GM12878 (cell line): ENCODE measurements around the gene UBE2G2. TPM values are rescaled to one million over a fixed set of nuclear protein-coding genes. Genes with fewer than 3 reads are reported as not detected.

ENCODE experiments used
- ATAC-seq: fragments of 200-7000 bp; cut with Tn5 transposase; 3 replicates; pipeline ENCODE4 v1.9.1; 2020; ENCODE audit warnings: mild to moderate bottlenecking, moderate library complexity
- BruUV-seq: library from RNA; stranded (reverse); fragments of 400-500 nt; replicated peaks from 2 replicates; lab custom pipeline; 2021; lab: Mats Ljungman, UMichigan
- CTCF ChIA-PET: fragments of 300-600 bp; sonication (Branson Sonifier 250); formaldehyde crosslinking; extraction: SDS; loops from one replicate; lab custom pipeline; 2021; ENCODE audit warnings: inconsistent platforms; lab: Yijun Ruan, JAX
- POLR2A ChIA-PET: fragments of 350-600 bp; formaldehyde crosslinking; extraction: SDS; loops from one replicate; lab custom pipeline; 2021; ENCODE audit warnings: inconsistent platforms; lab: Charles Lee
- RAD21 ChIA-PET: fragments of 300-600 bp; sonication (Branson Sonifier 250); formaldehyde crosslinking; loops from one replicate; lab custom pipeline; 2023; ENCODE audit warnings: antibody characterized with exemption; ENCODE audit not compliant: unreplicated experiment; lab: Charles Lee
- SMC1A ChIA-PET: fragments of 300-600 bp; sonication (Branson Sonifier 250); formaldehyde crosslinking; loops from one replicate; lab custom pipeline; 2023; ENCODE audit not compliant: unreplicated experiment, uncharacterized antibody; lab: Charles Lee
- DNase-seq: peaks from one replicate; pipeline ENCODE4 v3.0.0-alpha.2; 2011; ENCODE audit warnings: low read depth, low spot score
- FAIRE-seq: peaks from 3 replicates; lab custom pipeline; 2011; peaks lifted over from hg19 to GRCh38; lab: Jason Lieb, UNC
- H2AFZ ChIP-seq: 2 replicates; pipeline ENCODE4 v1.6.0; 2011; ENCODE audit warnings: low read depth, low read length, control low read depth; ENCODE audit not compliant: control insufficient read depth
- H3K27ac ChIP-seq: 2 replicates; pipeline ENCODE4 v1.5.1; 2011; ENCODE audit warnings: control low read depth; ENCODE audit not compliant: control insufficient read depth, insufficient read depth
- H3K27me3 ChIP-seq, 2 experiments: replicated peaks in 1 of 2; 2 replicates each; pipeline versions ENCODE4 v1.6.0 to v1.6.1; 2011; ENCODE audit warnings: low read length in 1 of 2; ENCODE audit not compliant: control insufficient read depth in 2 of 2, insufficient read depth in 2 of 2
- H3K36me3 ChIP-seq, 2 experiments: 2 replicates each; pipeline ENCODE4 v1.5.1; 2011; ENCODE audit warnings: low read length in 1 of 2; ENCODE audit not compliant: control insufficient read depth in 2 of 2, insufficient read depth in 2 of 2
- H3K4me1 ChIP-seq: 2 replicates; pipeline ENCODE4 v1.6.1; 2011; ENCODE audit warnings: mild to moderate bottlenecking, low read length, moderate library complexity, mixed read lengths; ENCODE audit not compliant: control insufficient read depth, insufficient read depth
- H3K4me2 ChIP-seq: 2 replicates; pipeline ENCODE4 v1.6.0; 2011; ENCODE audit warnings: control low read depth; ENCODE audit not compliant: control insufficient read depth, insufficient read depth
- H3K4me3 ChIP-seq: fragments of 200-600 bp; sonication (generic); 2 replicates; pipeline ENCODE4 v1.5.1; 2016
- H3K79me2 ChIP-seq: 2 replicates; pipeline ENCODE4 v1.6.0; 2011; ENCODE audit warnings: low read length; ENCODE audit not compliant: control insufficient read depth, insufficient read depth
- H3K9ac ChIP-seq: 2 replicates; pipeline ENCODE4 v1.8.0; 2011; ENCODE audit warnings: low read length, control low read depth, mixed read lengths; ENCODE audit not compliant: control insufficient read depth, insufficient read depth
- H3K9me3 ChIP-seq: replicated peaks from 3 replicates; pipeline ENCODE4 v1.5.1; 2011; ENCODE audit warnings: mild to moderate bottlenecking, low read length; ENCODE audit not compliant: control insufficient read depth, insufficient read depth
- H4K20me1 ChIP-seq: 2 replicates; pipeline ENCODE4 v1.6.0; 2011; ENCODE audit not compliant: control insufficient read depth, insufficient read depth
- BACH1 ChIP-seq: fragments of 450-650 bp; IDR thresholded peaks from 2 replicates; pipeline ENCODE4 v1.6.1; 2017; ENCODE audit warnings: mild to moderate bottlenecking, borderline replicate concordance
- BCL11A ChIP-seq: IDR thresholded peaks from 2 replicates; pipeline ENCODE4 v1.6.1; 2011; ENCODE audit warnings: low read depth, low read length
- CBX5 ChIP-seq: sonication (generic); IDR thresholded peaks from 2 replicates; pipeline ENCODE4 v1.6.1; 2016; ENCODE audit warnings: low read depth, moderate library complexity, mild to moderate bottlenecking, inconsistent platforms
- E2F4 ChIP-seq: IDR thresholded peaks from 2 replicates; pipeline ENCODE4 v1.6.1; 2012; ENCODE audit warnings: low read depth, low read length, improper control_type of control experiment
- ESRRA ChIP-seq: IDR thresholded peaks from 2 replicates; pipeline ENCODE4 v1.6.1; 2012; ENCODE audit warnings: mild to moderate bottlenecking, low read length, improper control_type of control experiment
- ETV6 ChIP-seq, 2 experiments: fragments of 450-650 bp in 1 of 2; IDR thresholded peaks in 1 of 2; conservative IDR thresholded peaks in 1 of 2; 2 replicates each; pipeline ENCODE4 v1.6.1; 2014; ENCODE audit warnings: antibody characterized with exemption in 1 of 2, borderline replicate concordance in 1 of 2, low read depth in 1 of 2, mild to moderate bottlenecking in 1 of 2, moderate library complexity in 1 of 2
- MEF2A ChIP-seq: IDR thresholded peaks from 2 replicates; pipeline ENCODE4 v1.6.1; 2011; ENCODE audit warnings: low read depth, mild to moderate bottlenecking, low read length, moderate library complexity; ENCODE audit not compliant: insufficient read depth
- PAX5 ChIP-seq: IDR thresholded peaks from 2 replicates; pipeline ENCODE4 v1.6.1; 2011; ENCODE audit warnings: low read depth, low read length, borderline replicate concordance
- PKNOX1 ChIP-seq: fragments of 450-650 bp; IDR thresholded peaks from 2 replicates; pipeline ENCODE4 v1.6.1; 2016; ENCODE audit warnings: mild to moderate bottlenecking
- POLR2AphosphoS2 ChIP-seq: IDR thresholded peaks from 2 replicates; pipeline ENCODE4 v1.6.1; 2011; ENCODE audit warnings: low read depth, mild to moderate bottlenecking, low read length, improper control_type of control experiment, moderate library complexity
- RELA ChIP-seq: fragments of 450-650 bp; IDR thresholded peaks from 2 replicates; pipeline ENCODE4 v1.8.0; 2014; ENCODE audit warnings: borderline replicate concordance; ENCODE audit not compliant: partially characterized antibody
- RUNX3 ChIP-seq: IDR thresholded peaks from 2 replicates; pipeline ENCODE4 v1.6.1; 2012; ENCODE audit warnings: low read length, inconsistent platforms
- SRF ChIP-seq, 2 experiments: IDR thresholded peaks; 2 replicates each; pipeline ENCODE4 v1.6.1; 2011; ENCODE audit warnings: low read depth in 2 of 2, low read length in 2 of 2, mild to moderate bottlenecking in 1 of 2, moderate library complexity in 1 of 2
- STAT1 ChIP-seq: fragments of 450-650 bp; conservative IDR thresholded peaks from 2 replicates; pipeline ENCODE4 v1.6.1; 2014; ENCODE audit warnings: antibody characterized with exemption, mild to moderate bottlenecking
- TARDBP ChIP-seq: IDR thresholded peaks from 2 replicates; pipeline ENCODE4 v1.6.1; 2016; ENCODE audit warnings: borderline replicate concordance
- WGBS: methylation state at CpG from one replicate; pipeline ENCODE4 v1.1.6; 2016; ENCODE audit warnings: low lambda C conversion rate; ENCODE audit not compliant: insufficient replicate concordance, insufficient coverage; ENCODE audit errors: missing lambda C conversion rate; 5-methylcytosine and 5-hydroxymethylcytosine counted together
- in situ Hi-C: fragments of 300-500 bp; cut with MboI; formaldehyde crosslinking; loops from 9 replicates; pipeline ENCODE4 v1.14.3; 2018; ENCODE audit warnings: mixed read lengths
- intact Hi-C: fragments of 100-400 bp; cut with micrococcal nuclease; formaldehyde crosslinking; loops from one replicate; pipeline ENCODE4 v1.14.2; 2022; ENCODE audit not compliant: unreplicated experiment
- polyA plus RNA-seq, 11 experiments: library from polyadenylated mRNA; depleted of rRNA in 4 of 11; unstranded in 6 of 11; stranded (reverse) in 5 of 11; fragments of >200 nt; fragmentation: Nextera tagmentation in 4 of 11; fragmentation: Illumina TruSeq in 1 of 11; extraction: Ambion mirVana in 4 of 11; extraction: Trizol in 1 of 11; gene quantifications; 1 replicate in 1 of 11; 2 replicates in 10 of 11; pipeline versions ENCODE4 v1.2.1 to v1.2.3, GENCODE V29; 2011 to 2016; ENCODE audit warnings: inconsistent platforms in 2 of 11, missing spikeins in 2 of 11, low read depth in 1 of 11
- total RNA-seq, 4 experiments: library from RNA; depleted of rRNA in 3 of 4; stranded (reverse); fragments of >200 nt in 3 of 4; fragmentation: Illumina TruSeq in 1 of 4; extraction: Trizol in 1 of 4; gene quantifications; 2 replicates each; pipeline versions ENCODE4 v1.2.1 to v1.2.3, GENCODE V29; 2013 to 2021
- TF ChIP-seq, protein P1 (sequence below): IDR thresholded peaks from 2 replicates; pipeline ENCODE4 v1.6.1; 2012; ENCODE audit warnings: low read depth, low read length, improper control_type of control experiment
- TF ChIP-seq, protein P2 (sequence below): IDR thresholded peaks from 2 replicates; pipeline ENCODE4 v1.6.1; 2011; ENCODE audit warnings: low read depth, mild to moderate bottlenecking, low read length, moderate library complexity, borderline replicate concordance; ENCODE audit errors: extremely low read depth

UBE2G2 gene
- total and polyA plus RNA-seq, 10 of the 15 experiments (the other 5 are each of a cell fraction or from before 2014, with no cell fraction given) = 27.0 to 139 (median 75.9) TPM

DNA sequence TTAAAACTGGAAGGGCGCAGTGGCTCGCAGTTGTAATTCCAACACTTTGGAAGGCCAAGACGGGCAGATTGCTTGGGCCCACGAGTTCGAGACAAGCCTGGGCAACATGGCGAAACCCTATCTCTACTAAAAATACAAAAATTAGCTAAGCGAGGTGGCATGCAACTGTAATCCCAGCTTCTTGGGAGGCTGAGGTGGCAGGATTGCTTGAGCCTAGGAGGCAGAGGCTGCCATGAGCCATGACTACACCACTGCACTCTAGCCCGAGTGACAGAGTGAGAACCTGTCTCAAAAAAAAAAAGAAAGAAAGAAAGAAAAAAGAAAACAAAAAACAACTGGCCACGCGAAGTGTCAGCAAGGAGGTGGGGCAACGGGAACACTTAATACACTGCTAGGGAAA, 6.3 kb downstream of the UBE2G2 start:
- H4K20me1 ChIP-seq = no peaks in the 10 kb centered on the region
- no peaks in the 10 kb centered on the region for H3K9me3 ChIP-seq
- ChIA-PET RAD21 (interaction anchor here (2.7 kb wide), 1 partner anchor 285 kb away, joined by 17 read pairs; no protein-coding TSS in a partner anchor), CTCF (interaction anchor here (3.2 kb wide), 1 partner anchor 84 kb away, joined by 13 read pairs; no protein-coding TSS in a partner anchor), POLR2A (no interaction called here), SMC1A (no interaction called here)
- peaks cover 8 to 10% of the 10 kb centered on the region in 2 experiments; a peak in 3 of 4 replicates for H3K36me3 ChIP-seq
- H3K9ac ChIP-seq = no peak overlapping the region
- no peaks in the 10 kb centered on the region for H3K27me3 ChIP-seq
- no peak overlapping the region for H3K4me2 ChIP-seq
- intact Hi-C loops = no loop called here
- DNase-seq (no peak), ATAC-seq (no peak), FAIRE-seq (no peak)
- no peak overlapping the region for H2AFZ ChIP-seq
- H3K79me2 ChIP-seq = peaks cover 64% of the 10 kb centered on the region
- in situ Hi-C loops = loop anchor here (5.0 kb wide), 1 partner anchor 142 kb away; no protein-coding TSS in a partner anchor
- peaks cover 14% of the 10 kb centered on the region for H3K4me1 ChIP-seq
- no TSS peak for BruUV-seq
- 93% methylated on average over 11 of the region's 11 CpGs for WGBS
- H3K4me3 ChIP-seq = no peak overlapping the region
- no peak overlapping the region for H3K27ac ChIP-seq
- TF ChIP-seq E2F4 = no peak
- no peak for TF ChIP-seq STAT1
- no peak for TF ChIP-seq RELA
- TF ChIP-seq, protein P1, sequence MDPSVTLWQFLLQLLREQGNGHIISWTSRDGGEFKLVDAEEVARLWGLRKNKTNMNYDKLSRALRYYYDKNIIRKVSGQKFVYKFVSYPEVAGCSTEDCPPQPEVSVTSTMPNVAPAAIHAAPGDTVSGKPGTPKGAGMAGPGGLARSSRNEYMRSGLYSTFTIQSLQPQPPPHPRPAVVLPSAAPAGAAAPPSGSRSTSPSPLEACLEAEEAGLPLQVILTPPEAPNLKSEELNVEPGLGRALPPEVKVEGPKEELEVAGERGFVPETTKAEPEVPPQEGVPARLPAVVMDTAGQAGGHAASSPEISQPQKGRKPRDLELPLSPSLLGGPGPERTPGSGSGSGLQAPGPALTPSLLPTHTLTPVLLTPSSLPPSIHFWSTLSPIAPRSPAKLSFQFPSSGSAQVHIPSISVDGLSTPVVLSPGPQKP = no peak
- no peak for TF ChIP-seq ESRRA
- TF ChIP-seq ETV6 (conservative IDR thresholded peaks at IDR 0.05 in 1 of 2, IDR thresholded peaks at IDR 0.05 in 1 of 2; ENCODE audit: borderline replicate concordance in 1 of 2, low read depth in 1 of 2) = no peak
- no peak for TF ChIP-seq BACH1
- TF ChIP-seq POLR2AphosphoS2 = no peak
- no peak for TF ChIP-seq PKNOX1
- no peak for TF ChIP-seq BCL11A
- no peak for TF ChIP-seq TARDBP
- no peak for TF ChIP-seq CBX5
- TF ChIP-seq MEF2A = no peak
- TF ChIP-seq PAX5 = no peak
- TF ChIP-seq RUNX3 = no peak
- TF ChIP-seq, protein P2, sequence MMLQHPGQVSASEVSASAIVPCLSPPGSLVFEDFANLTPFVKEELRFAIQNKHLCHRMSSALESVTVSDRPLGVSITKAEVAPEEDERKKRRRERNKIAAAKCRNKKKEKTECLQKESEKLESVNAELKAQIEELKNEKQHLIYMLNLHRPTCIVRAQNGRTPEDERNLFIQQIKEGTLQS = no peak
- no peak for TF ChIP-seq SRF (IDR thresholded peaks at IDR 0.05; ENCODE audit: low read depth in 2 of 2, low read length in 2 of 2)
